Measurements from ENCODE around the gene SPSB4.

The SPSB4 gene

DNA sequence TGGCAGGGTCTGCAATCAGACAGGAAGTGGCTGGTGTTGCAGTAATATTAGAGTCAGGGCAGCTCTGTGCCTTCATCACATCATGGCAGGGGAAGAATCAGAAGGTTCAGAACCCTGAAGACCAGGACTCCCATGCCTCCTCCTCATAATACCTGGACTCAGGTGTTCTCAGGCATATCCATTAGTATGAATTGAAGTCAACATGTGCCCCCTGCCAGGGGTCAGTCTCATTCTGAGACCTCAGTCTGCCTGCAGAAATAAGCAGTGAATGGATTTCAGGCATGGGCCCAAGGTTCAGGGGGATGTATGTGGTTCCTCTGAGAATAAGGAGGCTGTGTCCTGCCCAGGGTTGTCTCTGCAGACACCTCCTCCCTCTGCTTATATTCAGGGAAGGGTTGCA lies 74.2 kb downstream of the SPSB4 start:
- Histone ChIP-seq H3K4me3 (ENCODE audit: low read depth, low read length) (no peak overlapping the region), H3K9me3 (ENCODE audit: control insufficient read depth, insufficient read depth, low read depth, low read length) (no peaks in the 10 kb centered on the region), H3K36me3 (ENCODE audit: control insufficient read depth in 2 of 2, insufficient read depth in 1 of 2, low read length in 2 of 2) (no peaks in the 10 kb centered on the region), H3K4me1 (ENCODE audit: control insufficient read depth, insufficient read depth, low read length) (no peaks in the 10 kb centered on the region), H3K27ac (ENCODE audit: extremely low read depth, low read depth, low read length) (no peak overlapping the region)
- ChIA-PET CTCF (no interaction called here), POLR2A (no interaction called here)
- no peak for TF ChIP-seq ZNF223 (tag by site-specific recombination; IDR thresholded peaks at IDR 0.05)
- TF ChIP-seq ZNF239 (tag by site-specific recombination; IDR thresholded peaks at IDR 0.05): no peak
- TF ChIP-seq SCRT1 (tag by site-specific recombination; IDR thresholded peaks at IDR 0.05; ENCODE audit: borderline replicate concordance): no peak
- TF ChIP-seq GLI2 (tag by site-specific recombination; IDR thresholded peaks at IDR 0.05; ENCODE audit: borderline replicate concordance, low read depth): no peak
- no peak for TF ChIP-seq KLF16 (tag by site-specific recombination; IDR thresholded peaks at IDR 0.05)
- no peak for TF ChIP-seq ZFHX2 (tag by site-specific recombination; conservative IDR thresholded peaks at IDR 0.05)
- no peak for TF ChIP-seq GLIS1 (tag by site-specific recombination; IDR thresholded peaks at IDR 0.05)
- TF ChIP-seq OSR2 (tag by site-specific recombination; IDR thresholded peaks at IDR 0.05): no peak
- TF ChIP-seq, protein P1, sequence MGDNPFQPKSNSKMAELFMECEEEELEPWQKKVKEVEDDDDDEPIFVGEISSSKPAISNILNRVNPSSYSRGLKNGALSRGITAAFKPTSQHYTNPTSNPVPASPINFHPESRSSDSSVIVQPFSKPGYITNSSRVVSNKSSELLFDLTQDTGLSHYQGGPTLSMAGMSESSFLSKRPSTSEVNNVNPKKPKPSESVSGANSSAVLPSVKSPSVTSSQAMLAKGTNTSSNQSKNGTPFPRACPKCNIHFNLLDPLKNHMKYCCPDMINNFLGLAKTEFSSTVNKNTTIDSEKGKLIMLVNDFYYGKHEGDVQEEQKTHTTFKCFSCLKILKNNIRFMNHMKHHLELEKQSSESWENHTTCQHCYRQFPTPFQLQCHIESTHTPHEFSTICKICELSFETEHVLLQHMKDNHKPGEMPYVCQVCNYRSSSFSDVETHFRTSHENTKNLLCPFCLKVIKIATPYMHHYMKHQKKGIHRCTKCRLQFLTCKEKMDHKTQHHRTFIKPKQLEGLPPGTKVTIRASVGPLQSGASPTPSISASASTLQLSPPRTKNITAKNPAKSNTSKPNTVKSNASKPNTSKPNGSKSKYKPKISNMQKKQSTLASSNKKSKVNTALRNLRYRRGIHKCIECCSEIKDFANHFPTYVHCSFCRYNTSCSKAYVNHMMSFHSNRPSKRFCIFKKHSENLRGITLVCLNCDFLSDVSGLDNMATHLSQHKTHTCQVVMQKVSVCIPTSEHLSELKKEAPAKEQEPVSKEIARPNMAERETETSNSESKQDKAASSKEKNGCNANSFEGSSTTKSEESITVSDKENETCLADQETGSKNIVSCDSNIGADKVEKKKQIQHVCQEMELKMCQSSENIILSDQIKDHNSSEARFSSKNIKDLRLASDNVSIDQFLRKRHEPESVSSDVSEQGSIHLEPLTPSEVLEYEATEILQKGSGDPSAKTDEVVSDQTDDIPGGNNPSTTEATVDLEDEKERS (tag by site-specific recombination; IDR thresholded peaks at IDR 0.05): no peak
- TF ChIP-seq MYNN (tag by site-specific recombination; IDR thresholded peaks at IDR 0.05; ENCODE audit: borderline replicate concordance): no peak
- no peak for TF ChIP-seq WT1 (tag by site-specific recombination; IDR thresholded peaks at IDR 0.05)
- TF ChIP-seq ZNF747 (tag by site-specific recombination; IDR thresholded peaks at IDR 0.05): no peak
- TF ChIP-seq ZNF24 (tag by site-specific recombination; IDR thresholded peaks at IDR 0.05): no peak
- TF ChIP-seq ZNF37A (tag by site-specific recombination; IDR thresholded peaks at IDR 0.05): no peak
- TF ChIP-seq ZNF530 (tag by site-specific recombination; IDR thresholded peaks at IDR 0.05; ENCODE audit: low read depth): no peak
- no peak for TF ChIP-seq ZNF184 (tag by site-specific recombination; IDR thresholded peaks at IDR 0.05)
- TF ChIP-seq ZNF555 (tag by site-specific recombination; conservative IDR thresholded peaks at IDR 0.05): no peak
- no peak for TF ChIP-seq KLF9 (tag by site-specific recombination; IDR thresholded peaks at IDR 0.05; ENCODE audit: low read depth)

DNA sequence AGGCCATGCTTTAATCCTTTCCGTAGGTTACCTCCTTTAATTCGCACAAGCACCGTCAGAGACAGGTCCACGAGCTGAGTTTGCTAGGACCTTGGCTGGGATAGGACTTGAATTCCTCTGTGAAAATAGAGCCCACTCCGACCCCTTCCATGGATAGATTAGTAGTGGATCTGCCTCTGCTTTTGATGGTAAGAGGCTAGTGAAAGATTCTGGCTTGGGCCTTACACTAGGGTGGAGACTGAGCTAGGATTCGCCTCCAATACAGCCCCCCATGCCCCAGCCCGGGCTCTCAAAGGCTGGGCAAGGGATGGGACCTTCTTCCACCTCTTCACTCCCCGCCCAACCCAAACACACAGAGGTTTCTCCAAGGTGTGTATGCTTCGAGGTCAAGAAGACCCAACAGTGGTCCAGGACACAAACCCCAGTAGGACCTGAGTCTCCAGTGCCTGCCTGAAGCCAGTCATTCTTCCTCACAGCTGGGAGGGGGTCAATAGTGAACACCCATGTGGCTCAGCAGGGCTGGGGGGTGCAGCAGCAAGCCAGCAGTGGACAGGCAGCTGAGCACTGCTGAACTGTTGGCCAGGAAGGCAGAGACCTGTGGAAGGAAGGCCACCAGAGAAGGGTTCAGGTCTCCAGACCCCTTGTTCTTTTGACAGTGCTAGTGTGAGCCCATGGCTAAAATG lies 75.7 kb downstream of the SPSB4 start:
- Histone ChIP-seq H3K27ac (ENCODE audit: extremely low read depth, low read depth, low read length) (no peak overlapping the region), H3K4me3 (ENCODE audit: low read depth, low read length) (no peak overlapping the region), H3K9me3 (ENCODE audit: control insufficient read depth, insufficient read depth, low read depth, low read length) (no peaks in the 10 kb centered on the region), H3K4me1 (ENCODE audit: control insufficient read depth, insufficient read depth, low read length) (no peaks in the 10 kb centered on the region), H3K36me3 (ENCODE audit: control insufficient read depth in 2 of 2, insufficient read depth in 1 of 2, low read length in 2 of 2) (no peaks in the 10 kb centered on the region)
- ChIA-PET POLR2A (no interaction called here), CTCF (interaction anchor here (0.7 to 1.1 kb wide), 2 partner anchors 65 to 116 kb away, joined by 3 read pairs; no protein-coding TSS in a partner anchor)
- TF ChIP-seq ZNF560 (tag by site-specific recombination; IDR thresholded peaks at IDR 0.05; ENCODE audit: borderline replicate concordance): no peak
- TF ChIP-seq ZNF174 (tag by site-specific recombination; IDR thresholded peaks at IDR 0.05): no peak
- no peak for TF ChIP-seq ZNF266 (tag by site-specific recombination; IDR thresholded peaks at IDR 0.05; ENCODE audit: low read depth)
- TF ChIP-seq HOXA7 (CRISPR knock-in tag; IDR thresholded peaks at IDR 0.05; ENCODE audit: borderline replicate concordance): no peak
- no peak for TF ChIP-seq ZNF76 (tag by site-specific recombination; IDR thresholded peaks at IDR 0.05; ENCODE audit: borderline replicate concordance, low read depth)
- TF ChIP-seq GLIS1 (tag by site-specific recombination; IDR thresholded peaks at IDR 0.05): no peak
- TF ChIP-seq ZNF785 (tag by site-specific recombination; IDR thresholded peaks at IDR 0.05): no peak
- no peak for TF ChIP-seq ZNF24 (tag by site-specific recombination; IDR thresholded peaks at IDR 0.05)
- TF ChIP-seq, protein P2, sequence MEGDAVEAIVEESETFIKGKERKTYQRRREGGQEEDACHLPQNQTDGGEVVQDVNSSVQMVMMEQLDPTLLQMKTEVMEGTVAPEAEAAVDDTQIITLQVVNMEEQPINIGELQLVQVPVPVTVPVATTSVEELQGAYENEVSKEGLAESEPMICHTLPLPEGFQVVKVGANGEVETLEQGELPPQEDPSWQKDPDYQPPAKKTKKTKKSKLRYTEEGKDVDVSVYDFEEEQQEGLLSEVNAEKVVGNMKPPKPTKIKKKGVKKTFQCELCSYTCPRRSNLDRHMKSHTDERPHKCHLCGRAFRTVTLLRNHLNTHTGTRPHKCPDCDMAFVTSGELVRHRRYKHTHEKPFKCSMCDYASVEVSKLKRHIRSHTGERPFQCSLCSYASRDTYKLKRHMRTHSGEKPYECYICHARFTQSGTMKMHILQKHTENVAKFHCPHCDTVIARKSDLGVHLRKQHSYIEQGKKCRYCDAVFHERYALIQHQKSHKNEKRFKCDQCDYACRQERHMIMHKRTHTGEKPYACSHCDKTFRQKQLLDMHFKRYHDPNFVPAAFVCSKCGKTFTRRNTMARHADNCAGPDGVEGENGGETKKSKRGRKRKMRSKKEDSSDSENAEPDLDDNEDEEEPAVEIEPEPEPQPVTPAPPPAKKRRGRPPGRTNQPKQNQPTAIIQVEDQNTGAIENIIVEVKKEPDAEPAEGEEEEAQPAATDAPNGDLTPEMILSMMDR (tag by site-specific recombination; IDR thresholded peaks at IDR 0.05): no peak
- no peak for TF ChIP-seq ZNF596 (tag by site-specific recombination; IDR thresholded peaks at IDR 0.05)
- no peak for TF ChIP-seq ZBTB8A (tag by site-specific recombination; IDR thresholded peaks at IDR 0.05)
- TF ChIP-seq ZNF112 (tag by site-specific recombination; IDR thresholded peaks at IDR 0.05): no peak
- no peak for TF ChIP-seq ZNF2 (tag by site-specific recombination; IDR thresholded peaks at IDR 0.05)
- TF ChIP-seq, protein P3, sequence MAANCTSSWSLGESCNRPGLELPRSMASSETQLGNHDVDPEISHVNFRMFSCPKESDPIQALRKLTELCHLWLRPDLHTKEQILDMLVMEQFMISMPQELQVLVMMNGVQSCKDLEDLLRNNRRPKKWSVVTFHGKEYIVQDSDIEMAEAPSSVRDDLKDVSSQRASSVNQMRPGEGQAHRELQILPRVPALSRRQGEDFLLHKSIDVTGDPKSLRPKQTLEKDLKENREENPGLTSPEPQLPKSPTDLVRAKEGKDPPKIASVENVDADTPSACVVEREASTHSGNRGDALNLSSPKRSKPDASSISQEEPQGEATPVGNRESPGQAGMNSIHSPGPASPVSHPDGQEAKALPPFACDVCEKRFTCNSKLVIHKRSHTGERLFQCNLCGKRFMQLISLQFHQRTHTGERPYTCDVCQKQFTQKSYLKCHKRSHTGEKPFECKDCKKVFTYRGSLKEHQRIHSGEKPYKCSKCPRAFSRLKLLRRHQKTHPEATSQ (tag by site-specific recombination; IDR thresholded peaks at IDR 0.05): no peak
- TF ChIP-seq KLF16 (tag by site-specific recombination; IDR thresholded peaks at IDR 0.05): no peak
- TF ChIP-seq ZNF624 (tag by site-specific recombination; IDR thresholded peaks at IDR 0.05): no peak
- no peak for TF ChIP-seq ZNF426 (tag by site-specific recombination; IDR thresholded peaks at IDR 0.05)
